C4-2B (cell line): ENCODE measurements around the gene RFC5.

ENCODE experiments used
- CTCF ChIP-seq: fragments of 450-650 bp; conservative IDR thresholded peaks from 2 replicates; pipeline ENCODE4 v1.5.1; 2017; ENCODE audit warnings: mild to moderate bottlenecking
- ZFX ChIP-seq: fragments of 450-650 bp; IDR thresholded peaks from 2 replicates; pipeline ENCODE4 v1.6.1; 2017

GRCh38 chr12:117986705-117987469 is 29.6 kb upstream of the RFC5 start:
- no peak for TF ChIP-seq CTCF
- TF ChIP-seq ZFX, result no peak
